ENCODE results near the gene CCDC141.

Gene CCDC141

GRCh38 chr2:178905261-178905660, 144.7 kb downstream of the CCDC141 start:
- no peak for DNase-seq

- no peak for DNase-seq
These were observed 150.3 kb downstream of the CCDC141 start for GRCh38 chr2:178899656-178900055.

GRCh38 chr2:178895872-178896271, 154.1 kb downstream of the CCDC141 start:
- no peak for DNase-seq

- no peak for DNase-seq
These were observed 154.8 kb downstream of the CCDC141 start for GRCh38 chr2:178895171-178895570.

GRCh38 chr2:178892751-178893625, 156.9 kb downstream of the CCDC141 start:
- no peak for DNase-seq

GRCh38 chr2:178891959-178892485, 157.9 kb downstream of the CCDC141 start:
- no peak for DNase-seq

GRCh38 chr2:178891265-178891958, 158.5 kb downstream of the CCDC141 start:
- peak; percentile 10 for DNase-seq

- DNase-seq, result no peak
These were observed 163.9 kb downstream of the CCDC141 start for GRCh38 chr2:178886006-178886405.

GRCh38 chr2:178884440-178884839, 165.5 kb downstream of the CCDC141 start:
- DNase-seq, result no peak

- DNase-seq, result no peak
These were observed 167.1 kb downstream of the CCDC141 start for GRCh38 chr2:178882666-178883440.

GRCh38 chr2:178881075-178881474, 168.9 kb downstream of the CCDC141 start:
- DNase-seq, result no peak

GRCh38 chr2:178880257-178880656, 169.7 kb downstream of the CCDC141 start:
- DNase-seq, result no peak

GRCh38 chr2:178877874-178878273, 172.1 kb downstream of the CCDC141 start:
- DNase-seq, result no peak

GRCh38 chr2:178874529-178875240, 175.3 kb downstream of the CCDC141 start:
- no peak for DNase-seq

GRCh38 chr2:178873912-178874311, 176.0 kb downstream of the CCDC141 start:
- no peak for DNase-seq

- no peak for DNase-seq
These were observed 178.4 kb downstream of the CCDC141 start for GRCh38 chr2:178871536-178871935.

- no peak for DNase-seq
These were observed 179.2 kb downstream of the CCDC141 start for GRCh38 chr2:178870703-178871102.

- DNase-seq, result no peak
These were observed 183.9 kb downstream of the CCDC141 start for GRCh38 chr2:178865999-178866398.

GRCh38 chr2:178865146-178865936, 184.6 kb downstream of the CCDC141 start:
- no peak for DNase-seq

- DNase-seq, result no peak
These were observed 185.9 kb downstream of the CCDC141 start for GRCh38 chr2:178863856-178864620.

All from activated CD4-positive, alpha-beta T cell treated with anti-CD3 and anti-CD28 coated beads for 1 hour (primary cell).